Measurements from ENCODE around the gene IL1RN. TPM values are rescaled to one million over a fixed set of nuclear protein-coding genes. Genes with fewer than 3 reads are reported as not detected.

The IL1RN gene
- total and polyA plus RNA-seq, 2 of the 13 experiments (the other 11 are each of a cell fraction or from before 2014, with no cell fraction given) = 21.2 to 101 TPM

GRCh38 chr2:113124181-113124961, 3.0 kb upstream of the IL1RN start (continued):
- peak; percentile 75 for TF ChIP-seq PBX2 (CRISPR knock-in tag; IDR thresholded peaks at IDR 0.05)
- no peak for TF ChIP-seq ZNF451 (CRISPR knock-in tag; IDR thresholded peaks at IDR 0.05)
- peak; percentile 32; the same call in 1 of the 2 replicates for TF ChIP-seq ZFX (CRISPR knock-in tag; IDR thresholded peaks at IDR 0.05; ENCODE audit: low read depth)
- no peak for TF ChIP-seq TERF1 (CRISPR knock-in tag; IDR thresholded peaks at IDR 0.05)
- peak; percentile 48; the same call in 1 of the 2 replicates for TF ChIP-seq ZNF501 (CRISPR knock-in tag; IDR thresholded peaks at IDR 0.05)
- no peak for TF ChIP-seq HOXA3 (CRISPR knock-in tag; IDR thresholded peaks at IDR 0.05)
- TF ChIP-seq SALL1 (CRISPR knock-in tag; IDR thresholded peaks at IDR 0.05) = peak; percentile 13; the same call in 1 of the 2 replicates
- TF ChIP-seq ZNF230 (CRISPR knock-in tag; IDR thresholded peaks at IDR 0.05) = no peak
